ENCODE data around the gene FOXJ3.

FOXJ3 gene

GRCh38 chr1:42183210-42183956 lies 151.7 kb downstream of the FOXJ3 start:
- DNase-seq: no peak

DNA sequence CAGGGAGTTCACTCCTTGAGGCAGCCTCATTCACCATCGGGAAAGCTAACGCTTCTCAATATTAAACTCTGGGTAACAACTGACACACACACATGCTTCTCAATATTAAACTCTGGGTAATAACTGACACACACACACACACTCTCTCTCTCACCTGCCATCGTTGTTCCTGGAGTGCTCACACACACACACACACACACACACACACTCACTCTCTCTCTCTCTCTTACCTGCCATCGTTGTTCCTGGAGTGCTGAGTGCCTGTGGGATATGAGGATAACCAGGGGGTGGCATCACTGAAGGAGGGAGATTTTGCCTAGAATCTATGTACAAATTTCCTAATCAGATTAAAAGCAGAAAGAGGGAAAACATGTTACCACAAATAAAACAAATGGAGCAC lies 153.3 kb downstream of the FOXJ3 start:
- DNase-seq: no peak

GRCh38 chr1:42179900-42180329 lies 155.1 kb downstream of the FOXJ3 start:
- DNase-seq: no peak

DNA sequence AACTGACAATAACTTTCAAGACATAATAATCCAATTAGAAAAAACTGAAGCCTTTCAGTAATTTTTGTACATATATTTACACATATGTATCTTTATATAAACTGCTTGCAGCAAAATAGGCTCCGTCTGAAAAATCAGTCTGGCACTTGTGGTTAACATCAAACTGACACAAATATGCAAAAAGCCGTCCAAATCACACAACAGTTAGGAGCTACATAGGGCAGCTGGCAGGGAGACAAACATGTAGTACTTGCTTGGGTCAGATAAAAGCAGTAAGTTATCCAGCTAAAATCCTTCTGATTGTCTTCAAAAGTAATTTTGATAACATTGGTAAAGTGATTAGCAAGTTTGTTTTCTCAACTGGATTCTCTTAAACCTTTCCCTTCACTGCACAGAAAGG lies 155.8 kb downstream of the FOXJ3 start:
- DNase-seq: peak; percentile 47

- peak; percentile 38 for DNase-seq
Measured at GRCh38 chr1:42178249-42178648, 156.8 kb downstream of the FOXJ3 start.

DNA sequence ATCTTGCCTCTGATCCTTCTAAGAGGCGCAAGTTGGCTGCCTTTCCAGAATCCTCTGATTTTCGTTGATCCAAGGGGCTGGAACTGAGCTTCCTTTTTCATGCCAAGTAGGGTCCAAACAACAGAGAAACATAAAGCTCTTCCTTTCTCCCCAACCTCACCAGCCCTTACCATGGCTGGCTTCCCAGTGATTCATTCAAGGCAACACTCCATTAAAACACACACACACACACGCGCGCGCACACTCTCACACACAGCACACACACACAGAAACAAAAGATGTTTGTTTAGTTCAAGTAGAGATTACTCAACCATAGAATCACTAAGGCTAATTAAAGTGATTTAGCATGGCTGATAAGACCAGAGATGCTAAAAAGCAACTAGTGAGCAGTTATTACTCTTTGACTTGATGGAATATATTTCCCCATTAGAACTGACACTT lies 157.5 kb downstream of the FOXJ3 start:
- no peak for DNase-seq

DNA sequence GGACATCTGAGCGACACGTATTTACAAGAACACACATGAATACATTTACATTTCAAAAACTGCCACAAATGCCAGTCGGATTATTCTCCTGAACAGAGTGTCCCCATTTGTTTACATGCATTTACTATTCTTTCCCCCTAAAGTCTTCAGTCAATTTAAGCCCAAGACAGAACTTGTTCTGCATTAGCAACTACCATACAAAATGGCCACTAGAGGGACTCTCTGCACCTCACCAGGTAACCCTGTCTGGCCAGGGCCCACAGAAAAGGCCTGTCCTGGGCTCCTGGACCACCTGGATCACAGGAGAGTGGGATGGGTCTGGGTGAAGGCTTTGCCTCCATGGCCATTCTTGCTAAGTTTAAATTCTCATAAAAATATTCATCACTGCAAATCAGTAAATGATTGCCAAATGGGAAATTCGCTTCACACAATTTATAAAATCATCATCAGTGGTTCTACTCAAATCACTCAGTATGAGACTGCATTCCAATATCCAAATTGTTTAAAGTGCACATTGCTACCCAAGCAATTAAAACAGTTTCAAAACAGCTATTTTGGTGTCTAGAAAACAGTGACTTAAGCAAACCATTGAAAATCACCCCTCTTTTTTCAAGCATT lies 158.0 kb downstream of the FOXJ3 start:
- peak; percentile 74 for DNase-seq

- DNase-seq: no peak
Measured at GRCh38 chr1:42175314-42176054, 159.6 kb downstream of the FOXJ3 start.

DNA sequence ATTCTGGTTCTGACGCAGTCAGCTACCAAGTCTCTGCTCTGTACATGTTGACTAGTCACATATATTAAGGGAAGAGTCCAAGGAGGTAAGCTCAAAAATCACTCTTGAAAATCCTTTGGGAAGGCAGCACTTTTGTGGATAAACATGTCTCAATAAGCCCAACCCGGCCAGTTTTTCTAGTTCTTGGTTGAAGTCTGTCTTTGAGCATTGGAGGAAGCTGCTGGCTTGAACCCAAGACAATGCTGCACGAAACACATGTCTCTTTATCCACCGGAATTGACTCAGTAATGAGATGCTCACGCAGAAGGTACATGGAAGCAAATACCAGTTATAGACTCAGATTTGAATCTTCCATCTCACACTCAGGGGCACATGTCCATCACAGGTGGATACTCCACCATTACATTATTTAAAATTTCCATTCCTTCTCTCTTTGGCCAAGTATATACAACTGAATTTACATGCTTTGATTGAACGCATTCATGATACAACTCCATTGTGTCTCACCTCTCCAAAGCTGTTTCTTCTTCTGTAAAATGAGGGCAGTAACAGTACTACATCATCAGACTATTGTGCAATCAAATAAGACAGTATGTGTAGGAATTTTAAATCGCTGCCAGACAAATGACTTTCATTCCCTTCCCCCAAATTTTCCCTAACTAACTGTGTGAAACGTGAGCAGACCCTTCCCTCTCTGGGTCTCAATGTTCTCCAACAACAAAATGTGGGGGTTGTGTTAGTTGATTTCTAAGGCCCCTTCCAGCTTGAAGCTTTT lies 160.9 kb downstream of the FOXJ3 start:
- no peak for DNase-seq

DNA sequence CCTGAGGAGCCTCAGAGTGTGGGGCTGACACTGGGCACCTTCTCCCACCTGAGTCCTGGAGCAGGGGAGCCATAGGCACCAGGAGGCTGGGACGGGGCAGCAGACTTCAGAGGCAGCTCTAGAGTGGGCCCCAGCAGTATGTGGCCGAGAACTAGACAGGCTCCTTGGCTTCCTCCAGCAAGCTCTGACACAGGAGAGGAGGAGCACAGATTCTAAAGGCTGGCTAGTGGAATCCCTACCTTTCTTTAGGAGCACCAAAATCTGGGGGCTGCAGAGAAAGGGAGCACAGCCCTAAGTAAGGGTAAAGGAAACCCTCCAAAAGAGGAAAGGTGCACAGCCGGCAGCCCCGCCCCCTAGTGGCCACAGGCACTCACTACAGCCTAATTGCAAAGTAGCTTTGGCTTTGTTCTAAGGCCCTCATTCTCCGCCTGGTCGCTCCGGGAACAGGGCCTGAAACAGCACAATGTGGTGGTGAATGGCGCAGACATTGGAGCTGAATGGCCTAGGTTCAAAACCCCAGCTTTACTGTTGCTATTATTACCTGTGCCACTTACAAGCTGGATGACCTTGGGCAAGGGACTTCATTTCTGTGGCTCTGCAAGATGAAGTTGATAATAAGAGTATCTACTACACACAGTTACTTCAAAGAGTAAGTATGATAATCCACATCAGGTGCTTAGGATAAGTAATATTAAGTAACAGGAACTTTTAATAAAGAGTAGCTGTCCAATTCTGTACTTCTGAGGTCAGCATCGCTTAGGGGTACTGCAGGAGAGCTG lies 161.7 kb downstream of the FOXJ3 start:
- DNase-seq: peak; percentile 76

DNA sequence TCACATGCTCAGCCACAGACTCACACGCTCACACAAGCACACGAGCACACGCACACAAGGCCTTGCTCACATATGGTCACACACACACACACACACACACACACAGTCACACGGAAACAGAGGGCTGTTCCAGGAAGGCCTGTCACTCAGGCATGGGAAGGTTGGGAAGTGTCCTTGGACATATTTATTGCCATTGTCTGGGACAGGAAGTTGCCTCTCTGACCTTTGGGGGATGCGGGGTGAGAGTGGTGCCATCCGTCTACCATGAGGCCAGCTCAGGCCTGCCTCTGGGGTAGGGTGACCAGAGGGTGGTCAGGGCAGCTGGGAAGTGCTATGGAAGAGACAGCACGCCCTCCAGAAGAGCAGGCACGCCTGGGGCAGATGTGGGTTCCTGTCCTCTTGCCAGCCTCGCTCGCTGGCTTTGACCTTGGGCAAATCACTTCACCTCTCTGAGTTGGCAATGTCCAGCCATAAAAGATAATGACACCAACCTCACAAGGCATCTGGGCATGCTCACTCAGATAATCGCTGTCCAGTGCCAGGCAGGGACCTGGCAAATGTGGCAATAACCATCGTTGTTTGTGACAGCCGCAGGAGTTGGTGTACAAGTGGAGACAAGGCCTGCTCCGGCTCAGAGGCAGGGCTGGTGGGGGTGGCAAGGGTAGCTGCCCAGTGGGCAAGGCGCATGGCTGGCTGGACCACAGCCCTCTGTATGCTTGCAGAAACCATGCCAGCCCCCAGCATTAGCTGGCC lies 162.5 kb downstream of the FOXJ3 start:
- DNase-seq: no peak

DNA sequence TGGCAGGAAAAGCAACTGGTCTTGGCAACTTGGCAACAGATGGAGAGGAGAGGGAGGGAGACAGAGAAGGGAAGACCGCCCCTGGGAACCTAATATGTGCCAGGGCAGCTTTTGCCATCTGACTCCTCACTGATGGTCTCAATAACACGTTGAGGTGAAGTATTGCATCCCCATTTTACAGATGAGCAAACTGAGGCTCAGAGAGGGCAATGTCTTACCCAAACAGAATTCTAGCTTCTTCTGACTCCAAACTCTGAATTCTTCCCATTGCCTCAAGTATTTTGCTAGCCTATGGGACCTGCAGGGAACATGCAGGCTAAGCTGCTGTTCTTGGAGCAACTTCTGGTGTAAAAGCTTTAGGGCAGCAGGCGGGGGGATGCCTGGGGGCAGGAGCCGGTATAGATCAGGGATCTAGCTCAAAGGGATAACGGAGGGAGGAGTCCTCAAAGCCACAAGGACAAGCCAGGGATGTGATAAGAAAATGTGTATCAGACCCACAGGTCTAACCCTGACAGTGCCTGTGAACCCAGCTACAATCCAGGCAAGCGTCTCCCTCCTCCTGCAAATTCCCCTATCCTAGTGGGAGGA lies 163.3 kb downstream of the FOXJ3 start:
- no peak for DNase-seq

- no peak for DNase-seq
Measured at GRCh38 chr1:42170779-42171621, 164.0 kb downstream of the FOXJ3 start.

GRCh38 chr1:42168763-42169162 lies 166.3 kb downstream of the FOXJ3 start:
- no peak for DNase-seq

GRCh38 chr1:42168391-42168670 lies 166.7 kb downstream of the FOXJ3 start:
- DNase-seq: no peak

- no peak for DNase-seq
Measured at GRCh38 chr1:42167611-42168390, 167.2 kb downstream of the FOXJ3 start.

DNA sequence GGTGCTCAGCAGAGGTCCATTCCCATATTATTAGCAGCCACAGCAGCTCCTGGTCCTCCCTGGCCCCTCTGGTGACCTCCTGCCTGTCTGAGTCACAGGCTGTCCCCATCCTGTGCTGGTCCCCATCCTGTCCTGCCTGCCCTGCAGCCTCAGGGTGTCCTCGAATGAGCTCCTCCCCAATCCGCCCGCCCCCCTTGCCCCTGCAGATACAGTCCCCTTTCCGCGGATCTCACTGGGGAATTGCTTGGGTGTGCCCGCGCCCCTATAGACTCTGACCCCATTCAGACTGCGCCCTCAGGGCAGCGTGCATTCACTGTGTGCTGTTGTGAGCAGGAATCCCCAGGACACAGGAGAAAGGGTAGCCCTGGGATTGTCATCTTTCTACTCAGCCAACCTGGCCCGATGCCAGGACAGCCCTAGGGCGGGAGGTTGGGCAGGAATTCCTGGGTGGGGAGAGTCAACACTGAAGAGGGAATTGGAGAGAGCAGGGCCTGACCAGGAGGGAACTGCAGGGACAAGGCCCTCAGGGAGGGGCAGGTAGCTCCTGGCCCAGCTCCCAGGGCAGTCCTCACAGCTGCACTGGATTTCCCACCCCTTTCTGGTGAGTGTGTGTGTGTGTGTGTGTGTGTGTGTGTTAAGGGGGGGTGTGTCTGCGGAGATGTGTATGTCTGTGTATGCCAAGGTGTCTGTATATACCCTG lies 169.4 kb downstream of the FOXJ3 start:
- DNase-seq: no peak

DNA sequence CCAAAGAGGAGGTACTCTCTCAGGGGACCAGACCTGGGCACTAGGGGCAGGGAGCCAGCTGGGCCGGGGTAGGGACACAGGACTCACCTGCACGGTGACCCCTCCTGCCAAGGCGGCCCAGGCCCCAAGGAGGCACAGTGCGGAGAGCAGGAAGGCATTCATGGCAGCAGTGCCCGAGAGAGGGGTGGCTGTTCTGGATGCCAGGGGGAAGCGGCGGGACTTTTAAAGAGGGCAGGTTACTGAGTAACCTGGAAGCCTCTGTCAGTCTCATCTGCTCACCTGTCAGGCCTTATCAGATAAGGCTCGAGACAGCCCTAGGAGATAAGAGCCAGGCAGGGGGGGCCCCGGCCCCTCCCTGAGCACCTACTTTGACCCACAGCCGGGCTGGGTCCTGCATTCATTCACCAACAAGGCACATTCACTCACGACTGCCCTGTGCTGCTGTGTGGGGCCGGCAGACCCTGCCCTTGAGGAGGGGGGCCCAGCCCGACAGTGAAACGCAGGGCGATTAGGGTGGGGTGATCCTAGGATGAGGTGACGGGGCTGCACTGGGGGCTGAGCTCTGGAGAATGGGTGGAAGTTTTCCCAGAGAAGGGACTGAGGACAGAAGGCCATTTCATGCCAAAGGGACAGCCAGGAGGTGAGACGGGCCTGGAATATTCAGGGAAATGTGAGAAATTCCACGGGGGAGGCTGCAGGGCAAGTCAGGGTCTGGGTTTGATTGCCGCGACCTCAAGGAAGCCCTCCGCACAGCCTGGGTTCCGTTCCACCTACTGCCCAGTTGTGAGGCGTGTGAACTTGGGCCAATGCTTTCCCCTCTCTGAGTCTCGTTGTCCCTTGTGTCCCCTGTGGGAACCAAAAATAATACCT lies 170.2 kb downstream of the FOXJ3 start, which contains the start of gene GUCA2A:
TSS of gene GUCA2A (minus strand) at position 195 of the 870 bp plus-strand sequence. CDS start at position 162, 33 bp downstream.
- no peak for DNase-seq
